Cardiac muscle cell (in vitro differentiated cells and primary cell): ENCODE measurements around the gene POU3F1. TPM values are rescaled to one million over a fixed set of nuclear protein-coding genes. Genes with fewer than 3 reads are reported as not detected.
A peak's percentile ranks its signal among the peaks of the same experiment; 100 is the strongest.

Experiments used
- DNase-seq, 2 donors: peaks; one replicate each; pipeline versions ENCODE4 v3.0.0 to v3.0.0-alpha.2; 2010 to 2017; ENCODE audit warnings: low read depth in 1 of 2, low spot score in 1 of 2
- H3K27ac ChIP-seq: fragments of 200-600 bp; sonication (generic); 2 replicates; pipeline ENCODE4 v1.5.1; 2016
- H3K27me3 ChIP-seq: fragments of 200-600 bp; sonication (generic); 2 replicates; pipeline ENCODE4 v1.6.0; 2016; ENCODE audit warnings: control low read depth
- H3K36me3 ChIP-seq: fragments of 200-600 bp; sonication (generic); 2 replicates; pipeline ENCODE4 v1.5.1; 2016; ENCODE audit warnings: control low read depth
- H3K4me1 ChIP-seq: fragments of 200-600 bp; sonication (generic); 2 replicates; pipeline ENCODE4 v1.8.1; 2017; ENCODE audit warnings: low read depth, mild to moderate bottlenecking, mixed run types
- H3K4me3 ChIP-seq: fragments of 200-600 bp; sonication (generic); 2 replicates; pipeline ENCODE4 v1.5.1; 2016; ENCODE audit warnings: mild to moderate bottlenecking
- H3K9me3 ChIP-seq: fragments of 200-600 bp; sonication (generic); 2 replicates; pipeline ENCODE4 v1.5.1; 2017; ENCODE audit warnings: low read depth, mild to moderate bottlenecking, control low read depth
- polyA plus RNA-seq: library from polyadenylated mRNA; unstranded; fragments of >200 nt; fragmentation: Nextera tagmentation; extraction: Ambion mirVana; gene quantifications from 2 replicates; pipeline ENCODE4 v1.2.1, GENCODE V29; 2016
- total RNA-seq: library from RNA; depleted of rRNA; stranded (reverse); fragments of >200 nt; gene quantifications from 2 replicates; pipeline ENCODE4 v1.2.3, GENCODE V29; 2016
- TF ChIP-seq, protein P1 (sequence below): IDR thresholded peaks from 2 replicates; pipeline ENCODE4 v1.5.1; 2012; ENCODE audit warnings: low read depth, mild to moderate bottlenecking, low read length

Gene POU3F1
- total and polyA plus RNA-seq, 2 experiments from 2014 or later, result 0.07 to 0.30 TPM

DNA sequence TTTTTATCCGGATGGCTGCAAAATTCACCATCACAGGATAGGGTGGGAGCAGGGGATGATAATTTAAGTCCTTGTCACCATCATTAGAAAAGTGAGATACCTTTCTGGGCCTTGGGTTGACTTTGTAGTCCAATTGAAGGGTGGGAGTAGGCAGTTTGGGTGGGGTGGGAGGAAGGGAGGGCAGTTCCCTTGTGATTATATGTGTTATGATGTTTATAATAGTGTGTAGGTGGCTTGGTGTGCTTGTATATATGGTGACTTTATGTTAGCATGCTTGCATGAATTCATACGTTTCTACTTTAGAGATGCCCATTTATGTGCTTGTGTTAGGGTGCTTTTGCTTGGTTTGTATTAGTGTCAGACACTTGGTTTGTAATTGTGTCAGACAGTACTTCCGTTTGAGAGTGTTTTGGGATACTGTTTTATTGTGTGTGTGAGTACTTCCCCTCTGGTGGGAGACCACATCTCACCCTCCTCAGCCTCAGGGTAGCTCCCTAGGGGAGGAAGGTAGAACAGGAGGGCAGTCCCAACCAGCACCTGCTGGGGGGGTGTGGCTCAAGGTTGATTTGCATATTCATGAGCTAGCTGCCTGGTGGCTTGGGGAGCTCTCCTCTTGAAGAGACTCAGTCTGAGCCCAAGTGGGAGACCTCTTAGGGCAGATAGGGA, 6.3 kb upstream of the POU3F1 start:
- no peak for DNase-seq
- no peaks in the 10 kb centered on the region for H3K4me1 ChIP-seq
- no peaks in the 10 kb centered on the region for H3K9me3 ChIP-seq
- H3K27ac ChIP-seq, result no peak overlapping the region
- H3K36me3 ChIP-seq, result no peaks in the 10 kb centered on the region
- TF ChIP-seq, protein P1, sequence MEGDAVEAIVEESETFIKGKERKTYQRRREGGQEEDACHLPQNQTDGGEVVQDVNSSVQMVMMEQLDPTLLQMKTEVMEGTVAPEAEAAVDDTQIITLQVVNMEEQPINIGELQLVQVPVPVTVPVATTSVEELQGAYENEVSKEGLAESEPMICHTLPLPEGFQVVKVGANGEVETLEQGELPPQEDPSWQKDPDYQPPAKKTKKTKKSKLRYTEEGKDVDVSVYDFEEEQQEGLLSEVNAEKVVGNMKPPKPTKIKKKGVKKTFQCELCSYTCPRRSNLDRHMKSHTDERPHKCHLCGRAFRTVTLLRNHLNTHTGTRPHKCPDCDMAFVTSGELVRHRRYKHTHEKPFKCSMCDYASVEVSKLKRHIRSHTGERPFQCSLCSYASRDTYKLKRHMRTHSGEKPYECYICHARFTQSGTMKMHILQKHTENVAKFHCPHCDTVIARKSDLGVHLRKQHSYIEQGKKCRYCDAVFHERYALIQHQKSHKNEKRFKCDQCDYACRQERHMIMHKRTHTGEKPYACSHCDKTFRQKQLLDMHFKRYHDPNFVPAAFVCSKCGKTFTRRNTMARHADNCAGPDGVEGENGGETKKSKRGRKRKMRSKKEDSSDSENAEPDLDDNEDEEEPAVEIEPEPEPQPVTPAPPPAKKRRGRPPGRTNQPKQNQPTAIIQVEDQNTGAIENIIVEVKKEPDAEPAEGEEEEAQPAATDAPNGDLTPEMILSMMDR, result no peak
- peaks cover 39% of the 10 kb centered on the region for H3K27me3 ChIP-seq
- H3K4me3 ChIP-seq, result no peak overlapping the region

DNA sequence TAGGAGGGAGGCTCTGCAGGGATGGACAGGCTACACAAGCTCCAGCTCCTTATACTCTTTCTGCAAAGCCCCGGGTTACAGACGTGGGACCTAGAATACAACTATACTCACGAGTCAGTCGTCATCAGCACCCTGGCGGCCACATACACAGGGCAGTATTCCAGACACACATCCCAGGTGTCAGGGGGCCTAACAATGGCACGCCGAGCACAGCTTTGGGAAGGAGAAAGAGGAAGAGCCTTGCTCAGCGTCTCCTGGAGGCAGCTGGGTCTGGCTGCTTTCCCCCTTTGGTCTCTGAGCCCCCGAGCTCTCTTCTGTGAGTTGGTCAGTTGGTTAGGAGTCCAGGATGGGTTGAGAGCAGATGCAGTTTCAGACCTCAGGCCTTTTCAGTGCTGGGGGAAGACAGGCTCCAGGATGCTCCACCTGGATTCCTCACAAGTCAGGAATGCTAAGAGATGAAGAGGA, 4.5 kb upstream of the POU3F1 start:
- H3K4me3 ChIP-seq, result no peak overlapping the region
- no peaks in the 10 kb centered on the region for H3K9me3 ChIP-seq
- TF ChIP-seq, protein P1, result no peak
- DNase-seq, result no peak
- no peaks in the 10 kb centered on the region for H3K4me1 ChIP-seq
- H3K27me3 ChIP-seq, result peaks cover 54% of the 10 kb centered on the region
- no peak overlapping the region for H3K27ac ChIP-seq
- no peaks in the 10 kb centered on the region for H3K36me3 ChIP-seq

DNA sequence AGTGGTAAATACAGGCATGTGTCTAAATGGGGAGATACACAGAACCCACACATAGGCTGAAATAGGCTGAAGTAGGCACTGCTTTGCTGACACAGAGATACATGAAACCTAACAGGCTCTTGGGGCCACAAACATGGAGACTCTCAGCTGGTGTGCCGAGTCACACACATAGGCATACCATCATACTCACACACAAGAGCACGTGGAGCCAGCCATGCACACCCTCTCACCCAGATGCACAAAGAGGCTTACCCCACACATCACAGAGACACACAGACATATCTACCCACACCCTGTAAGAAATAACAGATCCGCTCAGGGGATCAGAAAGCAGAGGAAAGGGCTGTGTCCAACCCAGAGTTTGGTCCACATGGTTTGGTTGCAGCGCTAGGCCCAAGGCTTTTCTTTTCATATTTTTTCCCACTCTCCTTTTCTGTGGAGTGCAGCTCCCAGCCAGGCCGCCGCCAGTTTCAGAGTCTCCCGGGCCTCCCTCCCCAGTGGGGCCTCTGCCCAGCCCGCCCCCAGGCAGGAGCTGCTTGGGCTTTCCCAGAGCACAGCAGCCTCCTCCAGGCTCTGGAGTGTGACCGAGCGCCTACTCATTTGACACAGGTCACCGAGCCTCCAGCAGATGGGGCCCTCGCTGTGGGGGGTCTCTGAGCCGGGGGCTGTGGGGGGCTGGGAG, 3.9 kb upstream of the POU3F1 start:
- TF ChIP-seq, protein P1, result no peak
- Histone ChIP-seq H3K9me3 (no peaks in the 10 kb centered on the region), H3K27ac (no peak overlapping the region), H3K36me3 (no peaks in the 10 kb centered on the region), H3K27me3 (peaks cover 60% of the 10 kb centered on the region), H3K4me1 (no peaks in the 10 kb centered on the region), H3K4me3 (no peak overlapping the region)
- DNase-seq, result no peak

DNA sequence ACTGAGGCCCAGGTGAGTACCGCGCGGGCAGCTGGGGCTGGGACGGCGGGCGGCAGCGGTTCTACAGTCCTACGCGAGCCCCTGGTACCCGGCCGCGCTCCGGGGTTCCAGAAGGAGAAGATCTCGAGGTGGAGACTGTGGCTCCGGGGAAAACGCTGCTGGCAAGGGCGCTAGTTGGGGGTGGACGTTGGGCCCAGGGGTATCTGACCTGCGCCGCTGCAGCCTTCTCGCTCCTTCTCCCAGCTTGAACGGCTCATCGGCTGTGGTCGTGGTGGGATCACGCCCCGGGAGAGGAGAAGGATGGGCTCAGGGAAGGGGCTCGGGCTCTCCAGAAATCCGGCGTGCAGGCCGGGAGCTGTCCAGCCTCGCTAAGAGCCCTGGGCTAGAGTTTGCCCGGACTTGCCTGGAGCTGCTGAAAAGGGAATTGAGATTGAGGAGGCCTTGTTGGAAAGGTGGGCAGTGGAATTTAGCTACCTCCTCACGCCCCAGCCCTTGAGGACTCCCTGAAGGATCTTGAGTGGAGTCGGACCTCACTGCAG, 1.1 kb upstream of the POU3F1 start:
- Histone ChIP-seq H3K4me1 (no peaks in the 10 kb centered on the region), H3K4me3 (peak overlapping the region; percentile 67), H3K36me3 (no peaks in the 10 kb centered on the region), H3K27me3 (peaks cover 80% of the 10 kb centered on the region), H3K27ac (no peak overlapping the region), H3K9me3 (no peaks in the 10 kb centered on the region)
- TF ChIP-seq, protein P1, result no peak
- peak; percentile 42 to 68 for DNase-seq

DNA sequence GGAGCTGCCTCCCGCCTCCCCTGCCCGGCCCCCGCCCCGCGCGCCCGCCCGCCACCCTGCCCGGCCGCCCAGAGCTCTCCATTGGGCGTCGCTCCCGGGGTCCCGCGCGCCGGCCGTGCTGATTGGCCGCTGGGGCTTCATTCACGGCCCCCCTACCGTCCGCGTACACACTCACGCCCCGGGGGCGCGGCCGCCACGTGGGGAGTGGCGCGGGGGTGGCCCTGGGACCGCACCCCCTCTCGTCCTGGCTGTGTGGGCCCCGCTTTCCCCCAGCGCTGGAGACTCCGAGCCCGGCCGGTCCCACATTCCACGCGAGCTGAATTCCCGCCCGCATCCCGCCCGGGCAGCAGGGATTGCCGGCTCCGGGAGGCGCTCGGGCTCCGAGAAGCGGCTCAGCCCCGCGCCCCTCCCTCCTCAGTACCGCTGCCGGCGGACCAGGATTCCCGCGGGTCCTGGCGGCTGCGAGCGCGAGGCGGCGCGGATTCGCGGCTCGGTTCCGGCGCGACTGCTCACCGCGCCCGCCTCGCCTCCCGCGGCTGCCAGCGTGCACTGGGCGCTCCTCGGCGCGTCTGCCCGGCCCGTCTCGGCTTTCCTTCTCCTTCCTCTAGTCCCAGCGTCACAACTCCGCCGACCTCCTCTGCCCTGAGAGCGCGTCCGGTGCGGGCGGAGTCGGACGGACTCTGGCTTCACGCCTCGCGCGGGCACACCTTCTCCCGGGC, 450 bp upstream of the POU3F1 start:
- TF ChIP-seq, protein P1, result peak; percentile 8

More for the DNA sequence above, 450 bp upstream of the POU3F1 start:
- peak; percentile 81 to 91 for DNase-seq
- no peak overlapping the region for H3K27ac ChIP-seq
- no peaks in the 10 kb centered on the region for H3K36me3 ChIP-seq
- H3K27me3 ChIP-seq, result peaks cover 80% of the 10 kb centered on the region
- no peaks in the 10 kb centered on the region for H3K9me3 ChIP-seq
- peak overlapping the region; percentile 67 for H3K4me3 ChIP-seq
- no peaks in the 10 kb centered on the region for H3K4me1 ChIP-seq
